A549 (cell line): ENCODE data around the gene RNF130.

ENCODE experiments used
- CTCF ChIP-seq: fragments of >200 bp; sonication (Bioruptor Twin); formaldehyde crosslinking; IDR thresholded peaks from 3 replicates; pipeline ENCODE4 v1.5.1; 2016
- JUNB ChIP-seq: fragments of >200 bp; sonication (Bioruptor Twin); formaldehyde crosslinking; IDR thresholded peaks from 2 replicates; pipeline ENCODE4 v1.6.1; 2016
- KDM1A ChIP-seq: fragments of 200-600 bp; sonication (generic); IDR thresholded peaks from 2 replicates; pipeline ENCODE4 v1.6.1; 2016; ENCODE audit warnings: low read depth, mild to moderate bottlenecking
- POLR2A ChIP-seq: IDR thresholded peaks from 2 replicates; pipeline ENCODE4 v1.6.1; 2012; ENCODE audit warnings: mild to moderate bottlenecking, low read length
- RCOR1 ChIP-seq: fragments of 150-350 bp; IDR thresholded peaks from 2 replicates; pipeline ENCODE4 v1.6.1; 2014; ENCODE audit warnings: antibody characterized with exemption, low read length, low read depth
- REST ChIP-seq: fragments of 200-600 bp; sonication (generic); IDR thresholded peaks from 2 replicates; pipeline ENCODE4 v1.6.1; 2016; ENCODE audit warnings: antibody characterized with exemption, mild to moderate bottlenecking, moderate library complexity
- SMC3 ChIP-seq: fragments of >200 bp; sonication (Bioruptor Twin); formaldehyde crosslinking; IDR thresholded peaks from 3 replicates; pipeline ENCODE4 v1.6.1; 2018; ENCODE audit warnings: inconsistent platforms

GRCh38 chr5:180050121-180050940 is 21.2 kb downstream of the RNF130 start:
- TF ChIP-seq SMC3 (no peak), POLR2A (no peak), CTCF (no peak), JUNB (no peak), REST (no peak), RCOR1 (no peak), KDM1A (no peak)
